GM18951 (cell line): ENCODE measurements around the gene EFNA5.

Source experiments
- POLR2A ChIP-seq: IDR thresholded peaks from 4 replicates; pipeline ENCODE4 v1.6.1; 2011; ENCODE audit warnings: mild to moderate bottlenecking; ENCODE audit not compliant: insufficient read length, insufficient read depth; ENCODE audit errors: extremely low read depth
- in situ Hi-C: fragments of 300-500 bp; cut with MboI; formaldehyde crosslinking; loops from one replicate; pipeline ENCODE4 v1.12.0; 2022; ENCODE audit warnings: low sequenced_read_pairs, mixed read lengths, inconsistent platforms; ENCODE audit not compliant: unreplicated experiment

The EFNA5 gene

DNA sequence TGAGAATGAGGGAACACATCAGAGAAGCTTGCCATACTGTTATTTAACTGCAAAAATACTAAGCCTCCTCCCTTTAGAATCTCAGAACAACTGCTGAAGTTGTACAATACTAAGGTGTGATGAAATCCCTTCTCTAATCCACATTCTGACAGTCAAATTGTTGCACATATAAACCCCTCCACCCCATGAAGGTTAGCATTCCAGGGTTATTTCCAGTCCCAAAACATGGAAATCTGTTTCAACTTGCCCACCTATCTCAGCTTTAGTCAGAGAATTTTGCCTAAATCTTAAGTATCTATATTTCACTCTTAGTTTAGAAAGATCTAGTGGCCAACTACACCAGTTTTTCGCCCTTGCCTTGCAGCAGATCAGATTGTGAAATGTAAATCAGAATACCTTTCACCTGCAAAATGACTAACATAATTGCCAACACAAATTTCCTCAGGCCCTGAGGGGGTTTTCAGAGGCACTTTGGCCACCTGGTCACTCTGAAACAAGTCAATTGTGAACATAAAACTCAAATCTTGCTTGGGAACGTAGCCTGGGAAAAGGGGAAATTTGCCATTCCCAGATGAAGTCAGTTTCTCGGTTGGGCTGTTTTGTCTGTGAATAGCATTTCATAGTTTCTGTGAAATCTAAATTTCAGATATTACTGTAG is 93.9 kb downstream of the EFNA5 start:
- TF ChIP-seq POLR2A = no peak
- in situ Hi-C loops = loop anchor here (10.0 kb wide), 1 partner anchor 182 kb away; no protein-coding TSS in a partner anchor

DNA sequence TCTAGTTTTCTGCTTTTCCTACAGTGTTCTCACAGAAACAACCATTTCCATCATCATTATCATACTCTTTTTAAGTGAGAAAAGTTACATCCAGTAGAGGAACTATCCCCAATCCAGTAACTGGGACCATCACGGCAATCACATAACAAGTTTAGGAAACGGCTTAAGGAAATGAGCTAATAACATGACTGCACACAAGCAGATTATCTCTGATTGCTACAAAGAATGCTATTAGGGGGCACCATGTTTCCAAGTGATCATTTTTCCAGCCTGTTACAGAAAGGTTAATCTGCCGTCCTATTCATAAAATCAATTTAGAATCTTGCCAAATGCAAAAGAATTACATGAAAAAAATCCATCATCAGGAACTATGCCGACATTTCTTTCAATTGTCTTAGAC is 94.6 kb downstream of the EFNA5 start:
- in situ Hi-C loops = loop anchor here (10.0 kb wide), 1 partner anchor 181 kb away; no protein-coding TSS in a partner anchor
- TF ChIP-seq POLR2A = no peak

DNA sequence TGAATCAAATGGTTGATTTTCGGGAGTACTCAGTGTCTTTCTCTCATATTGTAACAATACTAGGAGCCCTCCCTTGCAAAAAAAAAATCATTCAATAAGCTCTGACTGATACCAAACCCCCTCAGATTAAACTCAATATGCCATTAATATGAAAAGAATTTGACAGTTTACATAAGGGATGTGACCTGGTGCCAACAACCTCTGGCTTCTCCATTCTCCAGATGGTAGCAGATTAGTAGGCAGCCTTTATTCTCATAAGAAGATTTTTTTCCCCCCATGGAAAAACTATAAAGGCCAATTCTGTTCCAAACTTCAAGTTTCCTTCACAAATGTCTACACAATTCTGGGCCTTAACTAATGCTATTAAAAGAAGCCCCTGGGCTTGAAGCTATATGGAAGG is 96.5 kb downstream of the EFNA5 start:
- in situ Hi-C loops = loop anchor here (10.0 kb wide), 1 partner anchor 179 kb away; no protein-coding TSS in a partner anchor
- no peak for TF ChIP-seq POLR2A

DNA sequence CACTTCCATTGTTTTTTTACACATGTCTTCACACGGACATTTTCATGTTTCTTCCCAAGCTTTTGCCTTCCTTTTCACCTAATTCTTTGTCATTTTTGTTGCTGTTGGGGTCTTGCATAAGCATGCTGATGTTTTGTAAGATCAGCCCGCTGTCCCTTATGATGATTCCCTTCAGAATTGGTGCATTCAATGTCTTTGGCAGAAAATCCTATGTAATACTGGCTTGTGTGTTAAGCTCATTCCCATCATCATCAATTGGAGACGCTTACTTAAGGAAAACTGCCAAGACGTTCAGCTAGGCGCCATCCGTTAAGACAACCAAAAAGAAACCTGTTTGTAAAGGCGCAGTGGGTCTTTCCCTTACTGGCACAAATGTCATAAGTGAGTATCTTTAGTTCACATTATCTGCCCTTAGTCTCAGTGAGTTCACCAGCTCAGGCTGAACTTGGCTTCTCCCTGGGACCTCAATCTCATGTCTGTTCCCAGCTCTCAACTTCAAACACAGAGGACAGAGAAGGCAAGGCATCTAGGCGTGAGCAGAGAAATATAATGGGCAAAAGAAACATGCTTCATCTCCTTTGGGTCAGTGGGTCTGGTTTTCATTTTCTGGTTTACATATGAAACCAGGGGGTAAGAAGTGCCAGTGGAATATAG is 97.9 kb downstream of the EFNA5 start:
- no peak for TF ChIP-seq POLR2A
- in situ Hi-C loops = loop anchor here (10.0 kb wide), 1 partner anchor 178 kb away; no protein-coding TSS in a partner anchor

DNA sequence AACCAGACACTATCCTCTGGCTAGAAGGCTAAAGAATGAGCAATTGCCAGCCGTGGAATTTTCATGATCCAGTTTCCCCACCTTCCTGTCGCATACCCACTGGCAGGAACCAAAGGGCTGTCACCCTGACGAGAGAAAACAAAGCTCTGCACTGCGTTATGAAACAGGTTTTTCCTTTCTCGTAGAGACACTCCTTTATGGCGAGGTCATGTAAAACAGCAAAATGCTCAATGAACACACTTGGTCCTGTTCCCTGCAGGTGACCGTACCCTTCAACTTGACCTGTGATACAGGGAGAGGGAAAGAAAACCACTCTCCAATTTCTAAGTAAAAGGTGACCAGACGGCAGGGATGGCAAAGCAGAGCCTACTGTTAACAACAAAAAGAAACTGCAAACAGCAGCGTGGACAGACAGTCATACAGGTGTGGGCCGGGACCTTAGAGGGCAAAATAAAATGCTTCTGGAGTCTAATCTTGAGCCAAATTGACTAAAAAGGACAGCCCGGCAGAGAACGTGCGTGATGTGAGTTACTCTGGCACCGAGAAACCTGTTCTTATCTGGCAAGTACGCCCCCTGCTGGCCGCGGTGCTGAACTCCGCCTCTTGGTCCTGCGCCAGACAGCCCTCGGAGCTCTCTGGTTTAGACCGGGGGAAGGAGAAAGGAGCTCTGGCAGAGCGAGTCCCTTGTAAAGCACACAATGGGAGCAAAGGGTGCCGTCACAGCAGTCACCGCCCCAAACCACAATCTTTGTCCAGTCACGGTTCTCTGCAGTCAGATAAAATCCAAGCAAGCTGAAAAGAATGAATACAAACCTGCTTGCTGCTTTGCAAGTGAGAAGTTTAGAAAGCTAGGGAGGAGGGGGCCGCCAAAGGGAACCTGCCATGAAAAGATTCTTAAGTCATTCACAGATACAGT is 98.9 kb downstream of the EFNA5 start:
- in situ Hi-C loops = loop anchor here (10.0 kb wide), 1 partner anchor 177 kb away; no protein-coding TSS in a partner anchor
- no peak for TF ChIP-seq POLR2A

DNA sequence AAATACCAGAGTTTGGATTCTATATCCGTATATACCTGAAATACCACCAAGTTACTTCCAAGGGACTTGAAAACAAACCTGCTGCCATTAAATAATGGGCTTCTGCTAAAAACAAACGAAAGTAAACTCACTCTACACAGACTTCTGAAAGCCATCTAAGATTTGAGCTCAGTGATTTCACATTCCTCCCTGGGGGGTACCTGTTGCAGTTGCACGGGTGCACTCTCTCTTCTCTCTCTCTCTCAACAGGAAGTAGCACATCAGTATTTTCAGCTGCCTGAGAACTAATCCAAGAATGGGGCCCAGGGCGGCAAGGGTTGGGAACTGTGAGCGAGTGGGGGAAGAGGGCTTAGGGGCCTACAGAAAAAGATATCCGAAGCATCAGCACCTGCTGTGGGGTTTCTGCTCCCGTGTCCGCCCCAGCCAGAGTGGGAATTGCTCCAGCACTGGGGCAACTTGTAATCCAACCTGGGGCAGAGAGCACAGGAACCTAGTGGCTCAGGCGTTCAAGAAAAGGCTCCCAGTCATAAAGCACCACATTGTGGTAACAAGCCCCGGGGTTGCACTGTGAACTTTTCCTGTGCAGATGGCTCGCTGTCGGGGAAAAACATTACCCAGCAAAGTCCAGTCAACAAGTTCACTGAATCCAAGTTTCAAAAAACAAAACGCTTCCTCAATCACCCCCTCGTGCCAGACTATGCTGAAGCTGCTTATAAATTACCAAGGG is 99.8 kb downstream of the EFNA5 start:
- in situ Hi-C loops = loop anchor here (10.0 kb wide), 1 partner anchor 176 kb away; no protein-coding TSS in a partner anchor
- TF ChIP-seq POLR2A = peak; percentile 14

DNA sequence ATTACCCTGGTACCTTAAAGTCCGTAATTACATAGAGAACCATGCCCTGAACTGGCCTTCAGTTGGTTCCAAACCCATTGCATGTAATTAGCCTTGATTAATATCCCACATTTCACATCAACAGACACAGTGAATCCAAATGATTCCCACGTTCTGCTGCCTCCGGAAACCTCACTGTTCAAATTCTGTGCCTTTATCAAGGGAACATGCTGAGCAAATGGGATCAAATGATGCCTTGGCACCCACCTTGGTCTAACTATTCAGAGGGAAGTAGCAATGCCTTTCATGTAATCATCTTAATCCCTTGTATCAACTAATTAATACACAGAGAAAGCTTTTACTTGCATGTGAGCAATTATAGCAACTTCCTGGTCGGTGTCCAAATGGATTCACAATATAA is 100.6 kb downstream of the EFNA5 start:
- in situ Hi-C loops = loop anchor here (10.0 kb wide), 1 partner anchor 175 kb away; no protein-coding TSS in a partner anchor
- no peak for TF ChIP-seq POLR2A

DNA sequence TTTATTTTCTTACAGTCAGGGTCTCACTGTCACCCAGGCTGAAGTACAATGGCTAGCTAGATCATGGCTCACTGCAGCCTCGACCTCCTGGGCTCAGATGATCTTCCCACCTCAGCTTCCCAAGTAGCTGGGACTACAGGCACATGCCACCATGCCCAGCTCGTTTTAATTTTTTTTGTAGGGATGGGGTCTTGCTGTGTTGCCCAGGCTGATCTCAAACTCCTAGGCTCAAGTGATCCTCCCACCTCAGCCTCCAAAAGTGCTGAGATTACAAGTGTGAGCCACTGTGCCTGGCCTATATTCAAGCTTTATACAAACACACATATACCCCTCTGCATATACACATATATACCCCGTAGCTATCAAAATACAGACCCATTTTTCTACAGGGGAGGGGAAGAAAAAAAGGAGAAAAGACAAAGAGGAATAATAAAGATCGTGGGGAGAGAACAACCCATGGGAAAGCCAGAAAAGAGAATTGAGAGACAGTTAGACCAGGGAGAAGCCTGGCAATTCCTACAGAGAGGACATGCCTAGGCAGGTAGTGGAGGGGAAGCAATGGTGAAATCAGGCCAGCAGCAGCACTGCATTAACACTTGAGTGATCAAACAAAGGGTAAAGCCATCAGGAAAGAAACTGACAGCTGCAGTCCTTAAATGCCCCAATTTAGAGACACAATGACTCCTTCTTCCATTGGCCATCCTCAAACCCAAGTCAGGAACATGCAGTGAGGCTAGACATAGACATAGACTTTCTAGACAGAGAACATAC is 102.7 kb downstream of the EFNA5 start:
- no peak for TF ChIP-seq POLR2A
- in situ Hi-C loops = no loop called here

DNA sequence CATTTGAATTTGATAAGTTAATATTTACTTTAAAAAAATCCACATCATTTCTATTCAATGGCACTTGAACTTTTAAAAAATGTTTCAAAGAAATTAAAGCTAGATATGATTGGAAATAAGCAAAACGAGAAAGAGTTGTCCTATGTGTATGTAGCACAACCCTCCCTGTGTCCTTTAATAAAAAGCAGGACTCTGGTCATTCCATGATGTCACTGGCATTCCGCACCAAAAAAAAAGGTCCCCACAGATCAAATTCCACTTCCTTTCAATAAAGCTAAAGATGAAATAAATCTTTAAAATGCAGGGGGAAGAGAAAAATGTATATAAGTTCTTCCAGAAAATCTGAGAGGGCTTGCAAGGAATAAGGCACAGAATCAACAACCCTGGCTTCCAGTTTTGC is 103.8 kb downstream of the EFNA5 start:
- no peak for TF ChIP-seq POLR2A

DNA sequence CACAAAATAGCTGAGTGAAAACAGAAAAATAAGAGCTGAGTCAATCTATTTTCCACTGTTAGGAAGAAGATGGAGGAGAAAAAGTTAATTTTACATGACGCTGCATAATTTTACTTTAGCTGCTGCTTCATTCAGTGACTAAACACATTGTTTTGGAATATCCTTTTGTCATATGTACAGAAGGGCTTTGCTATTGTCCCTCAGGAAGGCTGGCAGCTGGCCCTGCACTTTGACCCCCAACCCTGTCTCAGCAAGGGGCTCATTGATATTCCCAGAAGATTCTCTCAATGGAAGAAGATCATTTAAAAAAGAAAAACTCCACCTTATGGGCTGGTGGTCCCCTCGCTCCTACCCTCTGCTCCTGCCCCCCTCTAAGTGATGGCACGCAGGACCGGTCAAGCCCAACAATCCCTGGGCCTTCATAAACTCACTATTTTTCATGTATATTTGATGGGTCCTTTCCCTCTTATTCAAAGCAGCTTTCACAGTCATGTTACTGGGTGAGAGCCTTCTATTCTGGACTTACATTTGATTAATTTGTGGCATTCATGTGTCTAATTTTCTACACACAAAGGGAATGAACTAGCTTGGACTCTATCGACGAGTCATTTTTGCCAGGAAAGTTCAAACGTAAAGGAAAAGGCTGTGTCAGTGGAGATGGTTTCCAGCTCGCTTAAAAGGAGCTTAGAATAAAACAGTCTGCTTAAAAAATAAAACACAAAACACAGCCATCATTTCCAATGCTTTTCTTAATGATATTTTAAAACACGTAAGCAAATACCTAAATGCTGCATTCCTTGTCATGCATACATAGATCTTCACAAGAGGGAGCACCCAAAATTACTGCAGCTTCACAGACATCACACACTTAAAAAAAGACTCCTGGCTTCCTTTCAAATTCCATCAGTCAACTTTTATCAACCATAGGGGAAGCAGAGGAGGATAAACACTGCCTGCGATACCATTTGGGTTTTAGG is 104.7 kb downstream of the EFNA5 start:
- in situ Hi-C loops = no loop called here

More for the DNA sequence above, 103.8 kb downstream of the EFNA5 start:
- in situ Hi-C loops = no loop called here

DNA sequence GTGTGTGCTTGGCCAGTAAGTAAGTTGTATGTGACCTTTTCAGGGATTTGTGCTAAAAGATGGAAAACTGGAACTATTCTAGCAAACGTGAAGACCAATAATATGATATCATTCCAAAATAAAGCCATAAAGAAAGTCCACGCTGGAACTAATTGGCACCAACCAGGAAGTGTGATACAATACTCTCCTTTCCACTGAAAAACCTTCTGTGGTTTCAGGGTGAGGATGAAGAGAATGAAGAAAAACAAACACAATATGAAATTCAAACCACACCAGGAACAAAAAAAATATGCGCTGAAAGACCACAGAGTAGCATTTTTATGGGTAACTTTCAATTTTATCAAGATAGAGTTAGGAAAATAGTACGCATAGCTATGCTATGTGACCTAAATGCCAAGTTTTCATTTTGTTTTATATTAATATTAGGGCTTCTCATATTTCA is 105.8 kb downstream of the EFNA5 start:
- in situ Hi-C loops = no loop called here
- no peak for TF ChIP-seq POLR2A

More for the DNA sequence above, 104.7 kb downstream of the EFNA5 start:
- TF ChIP-seq POLR2A = no peak
